Ovary (tissue), 9 donors: ENCODE measurements around the gene SVIL. TPM values are rescaled to one million over a fixed set of nuclear protein-coding genes. Genes with fewer than 3 reads are reported as not detected.
"Not testable (repeated sequence)": the region's sequence is repeated elsewhere in the genome, so short reads cannot be mapped to it uniquely, and the experiment has no call there.

Experiments
- DNase-seq, 5 donors: peaks; one replicate each; pipeline ENCODE4 v3.0.0-alpha.2; 2019 to 2020
- H3K27ac ChIP-seq, 2 donors: fragments of 200-600 bp; one replicate each; pipeline versions ENCODE4 v1.5.1 to v1.8.0; 2019 to 2022
- H3K27me3 ChIP-seq: fragments of 200-600 bp; one replicate; pipeline ENCODE4 v1.8.0; 2022
- H3K36me3 ChIP-seq: fragments of 200-600 bp; sonication (generic); one replicate; pipeline ENCODE4 v1.5.1; 2019
- H3K4me1 ChIP-seq: one replicate; pipeline ENCODE4 v1.8.1; 2013; ENCODE audit warnings: mild to moderate bottlenecking, moderate library complexity; ENCODE audit not compliant: insufficient read depth
- H3K4me3 ChIP-seq: fragments of 200-600 bp; sonication (generic); one replicate; pipeline ENCODE4 v1.5.1; 2017
- H3K9me3 ChIP-seq, 2 donors: fragments of 200-600 bp in 1 of 2; sonication (generic) in 1 of 2; one replicate each; pipeline versions ENCODE4 v1.5.1 to v1.8.1; 2013 to 2019; ENCODE audit warnings: mild to moderate bottlenecking in 1 of 2, moderate library complexity in 1 of 2
- CTCF ChIP-seq, 3 donors: fragments of 450-650 bp in 2 of 3; fragments of 200-600 bp in 1 of 3; IDR thresholded peaks; one replicate each; pipeline versions ENCODE4 v1.5.1 to v1.8.0; 2016 to 2022; ENCODE audit warnings: antibody characterized with exemption in 3 of 3, mild to moderate bottlenecking in 1 of 3
- EP300 ChIP-seq: sonication (generic); formaldehyde crosslinking; IDR thresholded peaks from one replicate; pipeline ENCODE4 v1.6.1; 2017; ENCODE audit warnings: antibody characterized with exemption
- POLR2A ChIP-seq: fragments of 450-650 bp; IDR thresholded peaks from one replicate; pipeline ENCODE4 v1.6.1; 2017; ENCODE audit warnings: antibody characterized with exemption, mild to moderate bottlenecking, moderate library complexity
- WGBS, 3 donors: extraction: QIAGEN DNeasy Blood & Tissue Kit in 1 of 3; methylation state at CpG; one replicate each; pipeline versions ENCODE4 v1.1.5 to v1.1.7; 2013 to 2017; 5-methylcytosine and 5-hydroxymethylcytosine counted together
- intact Hi-C, 4 donors: fragments of 100-400 bp; cut with DNase I; formaldehyde crosslinking; loops; one replicate each; pipeline versions ENCODE4 v1.11.0 to v1.15.1; 2022 to 2023
- polyA plus RNA-seq, 2 donors: library from polyadenylated mRNA; stranded (reverse); fragments of 200-250 nt in 1 of 2; fragments of 350-450 nt in 1 of 2; fragmentation: Illumina TruSeq in 1 of 2; extraction: RNeasy Lipid Tissue Mini Kit (QIAGEN cat#74804) in 1 of 2; gene quantifications; one replicate each; pipeline ENCODE4 v1.2.3, GENCODE V29; 2013 to 2014
- total RNA-seq, 7 donors: library from RNA; depleted of rRNA in 2 of 7; stranded (reverse); fragments of >200 nt in 2 of 7; fragmentation: NEBNext Ultra II Directional in 3 of 7; extraction: Animal tissue kit (Norgen Biotek cat#: 25700) in 3 of 7; gene quantifications; one replicate each; pipeline versions ENCODE4 v1.1.0 to v1.2.4, GENCODE V29; 2016 to 2023
- donor health status: DM: no; HTN: no; CAD: no; lungs with moderate emphysema.
- donor health status: DM: no; HTN: no; CAD: no.
- donor health status: Bipolar disorder and iron deficiency.
- donor health status: DM: yes; HTN: yes; CAD: no.
- donor health status: DM: no; HTN: no; CAD: no.
- donor health status: DM: yes; HTN: yes; CAD: no.

Gene SVIL
- total and polyA plus RNA-seq, 9 donors, result 49.9 to 225 (median 139) TPM

DNA sequence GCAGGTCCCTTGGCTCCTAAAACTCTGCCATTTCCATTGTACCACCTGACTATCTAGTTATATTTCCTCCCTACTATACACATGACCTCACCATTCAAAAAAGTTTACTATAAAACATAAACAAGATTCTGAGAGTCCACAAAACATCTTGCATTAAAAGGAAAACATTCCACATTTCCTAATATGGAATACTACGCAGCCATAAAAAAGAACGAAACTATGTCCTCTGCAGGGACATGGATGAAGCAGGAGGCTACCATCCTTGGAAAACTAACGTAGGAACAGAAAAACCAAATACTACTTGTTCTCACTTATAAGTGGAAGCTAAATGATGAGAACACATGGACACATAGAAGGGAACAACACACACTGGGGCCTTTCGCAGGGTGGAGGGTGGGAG is 48.3 kb downstream of the SVIL start:
- H3K36me3 ChIP-seq, result no peaks in the 10 kb centered on the region
- H3K4me3 ChIP-seq, result no peak overlapping the region
- H3K9me3 ChIP-seq, result no peaks in the 10 kb centered on the region
- intact Hi-C loops, result no loop called here
- no peaks in the 10 kb centered on the region for H3K27me3 ChIP-seq
- H3K27ac ChIP-seq, result no peak overlapping the region
- no peak for TF ChIP-seq EP300
- no peak for TF ChIP-seq POLR2A
- TF ChIP-seq CTCF (IDR thresholded peaks at IDR 0.05), result no peak
- 97 to 98% (median 97%) methylated on average over 4 of the region's 4 CpGs for WGBS, 3 donors
- H3K4me1 ChIP-seq, result peaks cover 14% of the 10 kb centered on the region
- DNase-seq, result no peak

DNA sequence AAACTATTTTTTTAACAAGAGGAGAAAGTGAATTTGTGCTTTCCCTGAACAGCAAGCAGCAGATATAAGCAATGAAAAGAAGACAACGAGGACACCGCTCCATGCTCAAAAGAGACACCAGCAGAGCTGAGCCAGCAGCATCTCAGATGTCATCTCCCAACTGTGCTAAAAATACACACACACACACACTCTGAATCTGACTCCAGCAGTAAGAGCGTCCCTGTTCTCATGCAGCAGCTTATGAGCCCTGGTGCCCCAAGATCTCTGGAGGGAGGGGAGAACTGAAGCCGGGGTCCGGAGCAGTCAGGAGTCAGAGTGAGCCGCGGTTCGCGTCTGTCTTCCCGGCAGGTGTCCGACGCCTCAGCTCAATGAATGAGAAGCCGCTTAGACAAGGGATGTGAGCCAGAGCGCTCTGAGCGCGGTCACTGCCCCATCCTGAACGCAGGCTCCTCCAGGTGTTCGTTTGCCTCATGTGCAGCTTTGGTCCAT is 49.2 kb downstream of the SVIL start:
- peaks cover 14% of the 10 kb centered on the region for H3K4me1 ChIP-seq
- intact Hi-C loops, result no loop called here
- H3K4me3 ChIP-seq, result no peak overlapping the region

DNA sequence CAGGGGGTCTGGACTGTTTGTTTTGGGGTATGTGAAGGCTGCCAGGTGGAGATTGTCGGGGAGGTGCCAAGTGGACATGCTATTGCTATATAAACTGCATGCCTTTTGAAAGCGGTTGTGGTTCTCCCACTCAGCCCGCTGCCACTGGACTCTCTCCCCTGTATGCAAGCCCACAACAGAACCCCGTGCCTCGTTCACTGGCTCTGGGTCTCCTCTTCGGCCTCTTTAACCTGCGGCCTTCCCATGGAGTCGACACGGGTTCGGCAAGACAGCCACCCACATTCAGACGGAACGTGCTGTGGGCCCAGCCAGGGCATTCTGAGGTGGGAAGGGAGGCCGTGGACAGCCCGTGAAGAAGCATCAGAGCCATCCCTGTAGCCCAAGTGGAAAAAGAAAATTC is 50.3 kb downstream of the SVIL start:
- Histone ChIP-seq H3K4me1 (peaks cover 12% of the 10 kb centered on the region), H3K27ac (no peak overlapping the region), H3K27me3 (no peaks in the 10 kb centered on the region), H3K36me3 (no peaks in the 10 kb centered on the region), H3K4me3 (no peak overlapping the region), H3K9me3 (no peaks in the 10 kb centered on the region)
- 88 to 94% (median 92%) methylated on average over 14 of the region's 14 CpGs for WGBS, 3 donors
- TF ChIP-seq CTCF (IDR thresholded peaks at IDR 0.05), result no peak
- TF ChIP-seq POLR2A, result no peak
- intact Hi-C loops, result no loop called here
- no peak for DNase-seq

More for the DNA sequence above, 49.2 kb downstream of the SVIL start:
- WGBS, 3 donors, result 58 to 81% (median 71%) methylated on average over 18 of the region's 18 CpGs
- no peak for TF ChIP-seq EP300
- no peak for TF ChIP-seq POLR2A
- no peak for TF ChIP-seq CTCF (IDR thresholded peaks at IDR 0.05)
- Histone ChIP-seq H3K9me3 (no peaks in the 10 kb centered on the region), H3K27ac (no peak overlapping the region), H3K27me3 (no peaks in the 10 kb centered on the region), H3K36me3 (no peaks in the 10 kb centered on the region)
- DNase-seq, result no peak

DNA sequence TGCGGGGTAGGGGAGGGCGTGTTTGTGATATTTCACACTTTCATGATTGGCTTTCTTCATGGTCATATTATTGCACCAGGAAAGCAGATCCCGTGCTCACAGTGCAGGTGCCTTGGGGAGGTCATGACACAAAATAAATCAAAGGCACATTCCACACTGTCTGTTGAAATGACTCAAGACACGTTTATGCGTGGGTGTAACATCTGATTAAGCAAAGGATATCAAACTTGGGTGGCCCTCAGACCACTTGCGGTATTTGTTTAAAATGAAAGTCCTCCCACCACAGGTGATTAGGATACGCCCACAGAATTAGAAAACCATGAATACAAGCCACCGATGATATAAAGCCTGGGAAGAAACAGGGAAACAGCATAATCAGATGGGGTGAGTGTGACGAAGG is 51.1 kb downstream of the SVIL start:
- Histone ChIP-seq H3K27ac (no peak overlapping the region), H3K9me3 (no peaks in the 10 kb centered on the region), H3K4me3 (no peak overlapping the region), H3K4me1 (peaks cover 10% of the 10 kb centered on the region), H3K36me3 (no peaks in the 10 kb centered on the region), H3K27me3 (no peaks in the 10 kb centered on the region)
- 74 to 79% (median 77%) methylated on average over 9 of the region's 9 CpGs for WGBS, 3 donors
- no peak for TF ChIP-seq EP300
- no peak for TF ChIP-seq CTCF (IDR thresholded peaks at IDR 0.05)
- no peak for TF ChIP-seq POLR2A
- intact Hi-C loops, result no loop called here
- DNase-seq, result no peak

DNA sequence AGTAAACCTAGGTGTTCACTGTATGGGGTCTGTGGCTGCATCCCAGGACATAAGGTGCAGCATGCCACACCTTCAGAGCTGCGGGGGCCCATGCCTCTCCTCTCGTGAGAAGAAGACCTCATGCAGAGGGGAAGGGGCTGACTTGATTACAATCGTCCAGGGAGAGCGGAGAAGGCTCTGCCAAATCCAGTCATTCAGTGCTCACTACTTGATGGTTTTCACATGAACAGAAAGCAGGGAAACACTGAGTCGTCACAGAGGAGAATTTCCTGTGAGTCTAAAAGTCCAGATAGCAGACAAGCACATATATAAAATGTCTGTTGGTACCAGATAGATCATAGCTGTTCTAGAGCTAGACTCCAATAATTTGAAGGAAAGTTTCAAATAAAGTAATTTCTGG is 52.0 kb downstream of the SVIL start:
- intact Hi-C loops, H3K4me1 ChIP-seq: not testable (repeated sequence)

More for the DNA sequence above, 52.0 kb downstream of the SVIL start:
- not testable (repeated sequence) for H3K36me3 ChIP-seq, DNase-seq, H3K9me3 ChIP-seq, H3K27ac ChIP-seq, H3K4me3 ChIP-seq, H3K27me3 ChIP-seq
- WGBS, 3 donors, result 63 to 86% (median 81%) methylated on average over 5 of the region's 5 CpGs
